ENCODE measurements around the gene PIN1.
"Not testable (repeated sequence)": the region's sequence is repeated elsewhere in the genome, so short reads cannot be mapped to it uniquely, and the experiment has no call there.

Gene PIN1

DNA sequence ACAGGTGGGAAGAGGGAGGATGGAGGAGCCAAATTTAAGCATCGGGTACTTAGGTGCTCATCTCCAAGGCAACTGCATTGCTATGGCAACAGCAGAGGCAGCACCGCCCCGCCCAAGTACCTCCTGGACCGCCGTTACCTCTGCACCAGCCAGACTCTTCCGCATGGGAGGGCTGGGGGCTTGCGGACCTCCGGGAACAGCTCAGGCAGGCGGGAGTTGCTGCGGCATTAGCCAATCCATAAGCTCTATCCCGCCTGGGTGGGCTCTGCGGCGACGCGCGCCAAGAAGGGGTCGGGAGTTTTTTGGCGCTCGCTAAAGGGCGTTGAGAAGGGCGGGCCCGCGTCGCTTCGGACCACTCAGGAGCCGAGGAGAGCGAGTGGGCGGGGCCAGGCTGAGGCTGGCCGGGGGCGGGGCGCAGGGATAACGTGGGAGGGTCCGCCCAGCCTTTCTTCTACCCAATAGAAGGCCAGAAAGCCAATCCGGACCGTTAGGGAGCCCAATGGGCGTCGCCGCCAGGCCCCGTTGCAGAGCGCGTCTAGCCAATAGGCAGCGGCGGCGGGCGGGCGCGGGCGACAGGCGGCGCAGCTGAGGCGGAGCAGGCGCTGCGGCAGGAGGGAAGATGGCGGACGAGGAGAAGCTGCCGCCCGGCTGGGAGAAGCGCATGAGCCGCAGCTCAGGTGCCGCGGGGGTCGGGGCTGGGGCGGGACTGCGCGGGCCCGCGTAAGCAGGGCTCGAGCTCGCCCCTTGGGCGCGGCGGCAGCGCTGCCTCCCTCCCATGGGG lies at the start of gene PIN1:
Gene PIN1, plus strand, starts transcription at position 593 of the 781 bp plus-strand sequence. Its CDS starts 27 bp downstream, at position 620.
- peak; percentile 99 for DNase-seq

DNA sequence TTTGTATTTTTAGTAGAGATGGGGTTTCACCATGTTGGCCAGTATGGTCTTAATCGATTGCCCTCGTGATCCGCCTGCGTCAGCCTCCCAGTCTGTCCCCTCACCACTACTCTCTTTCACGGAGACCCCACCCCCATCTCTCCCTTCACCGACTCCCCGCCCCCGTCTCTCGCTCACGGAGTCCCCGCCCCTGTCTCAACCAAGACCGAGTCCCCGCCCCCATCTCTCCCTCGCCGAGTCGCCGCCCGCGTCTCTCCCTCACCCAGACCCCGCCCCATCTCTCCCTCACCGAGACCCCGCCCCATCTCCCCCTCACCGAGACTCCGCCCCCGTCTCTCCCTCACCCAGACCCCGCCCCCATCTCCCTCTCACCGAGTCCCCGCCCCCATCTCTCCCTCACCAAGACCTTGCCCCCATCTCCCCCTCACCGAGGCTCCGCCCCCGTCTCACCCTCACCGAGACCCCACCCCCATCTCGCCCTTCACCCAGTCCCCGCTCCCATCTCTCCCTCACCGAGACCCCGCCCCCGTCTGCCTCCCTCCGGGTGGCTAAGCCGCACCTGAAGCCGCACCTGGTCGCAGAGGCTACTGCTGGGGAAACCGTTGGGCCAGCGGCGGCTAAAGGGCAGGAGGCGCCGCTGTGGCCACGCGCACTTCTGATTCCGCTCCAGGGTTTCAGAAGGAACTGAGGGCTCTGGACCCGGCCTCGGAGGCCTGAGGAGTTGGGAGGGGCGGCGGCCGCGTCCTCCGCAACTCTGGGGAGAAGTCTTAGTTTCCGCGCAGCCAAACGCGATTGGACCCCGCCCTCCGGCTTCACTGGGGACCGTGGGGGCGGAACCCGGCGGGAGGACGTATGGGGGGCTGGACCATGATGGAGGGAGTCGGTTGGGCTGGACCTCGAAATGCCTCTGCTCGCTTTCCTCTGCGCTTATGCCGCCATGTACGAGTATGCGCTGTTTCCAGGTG lies 49.5 kb upstream of the PIN1 start:
- peak; percentile 90 for DNase-seq

DNA sequence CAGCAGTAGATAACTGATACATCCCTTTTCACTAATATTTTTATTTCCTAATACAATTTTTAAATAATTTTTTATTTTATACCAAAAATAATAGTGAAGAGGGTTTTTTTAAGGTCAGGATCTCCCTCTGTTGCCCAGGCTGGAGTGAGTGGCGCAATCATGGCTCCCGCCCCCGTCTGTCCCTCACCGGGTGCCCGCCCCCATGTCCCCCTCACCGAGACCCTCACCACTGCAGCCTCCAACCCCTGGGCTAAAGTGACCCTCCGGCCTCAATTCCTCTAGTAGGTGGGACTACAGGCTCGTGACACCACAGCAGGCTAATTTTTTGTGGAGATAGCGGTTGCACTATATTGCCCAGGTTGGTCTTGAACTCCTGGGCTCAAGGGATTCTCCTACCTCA lies 48.8 kb upstream of the PIN1 start:
- no peak for DNase-seq

DNA sequence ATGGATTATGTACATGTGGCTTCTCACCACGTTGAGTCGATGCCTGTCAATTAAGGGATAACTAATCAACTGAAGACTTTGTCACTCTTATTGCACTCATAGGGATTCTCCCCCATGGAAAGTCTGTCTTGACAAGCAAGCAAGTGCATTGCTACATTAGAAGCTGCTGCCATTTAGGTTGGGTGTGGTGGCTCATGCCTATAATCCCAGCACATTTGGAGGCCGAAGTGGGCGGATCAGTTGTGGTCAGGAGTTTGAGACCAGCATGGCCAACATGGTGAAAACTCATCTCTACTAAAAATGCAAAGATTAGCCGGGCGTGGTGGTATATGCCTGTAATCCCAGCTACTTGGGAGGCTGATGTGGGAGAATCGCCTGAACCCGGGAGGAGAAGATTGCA lies 48.3 kb upstream of the PIN1 start:
- DNase-seq = no peak

DNA sequence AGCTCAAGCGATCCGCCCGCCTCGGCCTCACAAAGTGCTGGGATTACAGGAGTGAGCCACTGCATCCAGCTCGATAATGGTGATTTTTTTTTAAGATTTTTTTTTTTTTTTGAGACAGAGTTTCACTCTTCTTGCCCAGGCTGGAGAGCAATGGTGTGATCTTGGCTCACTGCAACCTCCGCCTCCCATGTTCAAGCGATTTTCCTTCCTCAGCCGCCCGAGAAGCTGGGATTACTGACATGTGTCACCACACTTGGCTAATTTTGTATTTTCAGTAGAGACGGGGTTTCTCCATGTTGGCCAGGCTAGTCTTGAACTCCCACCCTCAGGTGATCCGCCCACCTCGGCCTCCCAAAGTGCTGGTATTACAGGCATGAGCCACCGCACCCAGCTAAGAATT lies 46.5 kb upstream of the PIN1 start:
- not testable (repeated sequence) for DNase-seq

DNA sequence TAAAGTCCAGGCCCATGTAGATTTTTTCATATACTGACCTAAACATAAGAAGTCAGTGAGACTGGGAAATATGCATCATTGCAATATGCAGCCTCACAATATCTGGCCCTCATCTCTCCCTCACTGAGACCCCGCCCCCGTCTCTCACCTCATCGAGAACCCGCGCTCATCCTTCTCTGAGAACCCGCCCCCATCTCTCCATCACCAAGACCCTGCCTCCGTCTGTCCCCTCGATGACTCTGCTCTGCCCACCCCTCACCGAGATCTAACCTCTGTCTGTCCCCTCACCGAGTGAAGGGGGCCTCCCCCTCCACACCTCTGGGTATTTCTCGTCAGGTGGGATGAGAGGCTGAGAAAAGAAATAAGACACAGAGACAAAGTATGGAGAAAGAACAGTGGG lies 46.1 kb upstream of the PIN1 start:
- no peak for DNase-seq

DNA sequence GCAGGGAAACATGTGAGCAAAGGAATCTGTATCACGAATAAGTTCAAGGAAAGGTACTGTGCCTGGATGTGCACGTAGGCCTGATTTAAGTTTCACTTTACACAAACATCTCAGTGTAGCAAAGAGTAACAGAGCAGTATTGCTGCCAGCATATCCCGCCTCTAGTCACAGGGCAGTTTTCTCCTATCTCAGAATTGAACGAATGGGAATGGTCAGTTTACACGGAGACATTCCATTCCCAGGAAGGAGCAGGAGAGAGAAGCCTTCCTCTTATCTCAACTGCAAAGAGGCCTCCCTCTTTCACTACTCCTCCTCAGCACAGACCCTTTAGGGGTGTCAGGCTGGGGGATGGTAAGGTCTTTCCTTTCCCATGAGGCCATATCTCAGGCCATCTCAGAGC lies 45.5 kb upstream of the PIN1 start:
- DNase-seq = not testable (repeated sequence)

DNA sequence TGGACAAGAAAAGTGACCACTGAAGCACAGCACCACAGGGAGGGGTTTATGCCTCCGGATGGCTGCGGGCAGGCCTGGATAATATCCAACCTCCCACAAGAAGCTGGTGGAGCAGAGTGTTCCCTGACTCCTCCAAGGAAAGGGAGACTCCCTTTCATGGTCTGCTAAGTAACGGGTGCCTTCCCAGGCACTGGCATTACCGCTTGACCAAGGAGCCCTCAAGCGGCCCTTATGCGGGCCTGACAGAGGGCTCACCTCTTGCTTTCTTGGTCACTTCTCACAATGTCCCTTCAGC lies 44.1 kb upstream of the PIN1 start:
- DNase-seq = not testable (repeated sequence)

DNA sequence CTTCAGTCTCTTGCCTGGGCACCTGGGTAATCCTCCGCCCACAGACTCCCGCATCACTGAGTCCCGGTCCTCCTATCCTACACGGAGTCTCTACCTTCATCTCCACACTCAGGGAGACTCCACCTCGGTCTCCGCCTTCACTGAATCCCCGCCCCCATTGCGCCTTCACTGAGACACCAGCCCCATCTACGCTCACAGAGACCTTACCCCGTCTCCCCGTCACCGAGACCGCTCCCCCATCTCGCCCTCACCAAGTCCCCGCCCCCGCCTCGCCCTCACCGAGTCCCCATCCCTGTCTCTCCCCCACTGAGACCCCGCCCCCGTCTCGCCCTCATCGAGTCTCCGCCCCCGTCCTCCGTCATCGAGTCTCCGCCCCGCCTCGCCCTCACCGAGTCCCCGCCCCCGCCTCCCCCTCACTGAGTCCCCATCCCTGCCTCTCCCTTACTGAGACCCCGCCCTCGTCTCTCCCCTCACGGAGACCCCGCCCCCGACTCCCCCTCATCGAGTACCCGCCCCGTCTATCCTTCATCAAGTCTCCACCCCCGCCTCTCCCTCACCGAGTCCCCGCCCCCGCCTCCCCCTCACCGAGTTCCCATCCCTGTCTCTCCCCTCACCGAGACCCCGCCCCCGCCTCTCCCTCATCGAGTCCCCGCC lies 43.4 kb upstream of the PIN1 start:
- peak; percentile 92 for DNase-seq

DNA sequence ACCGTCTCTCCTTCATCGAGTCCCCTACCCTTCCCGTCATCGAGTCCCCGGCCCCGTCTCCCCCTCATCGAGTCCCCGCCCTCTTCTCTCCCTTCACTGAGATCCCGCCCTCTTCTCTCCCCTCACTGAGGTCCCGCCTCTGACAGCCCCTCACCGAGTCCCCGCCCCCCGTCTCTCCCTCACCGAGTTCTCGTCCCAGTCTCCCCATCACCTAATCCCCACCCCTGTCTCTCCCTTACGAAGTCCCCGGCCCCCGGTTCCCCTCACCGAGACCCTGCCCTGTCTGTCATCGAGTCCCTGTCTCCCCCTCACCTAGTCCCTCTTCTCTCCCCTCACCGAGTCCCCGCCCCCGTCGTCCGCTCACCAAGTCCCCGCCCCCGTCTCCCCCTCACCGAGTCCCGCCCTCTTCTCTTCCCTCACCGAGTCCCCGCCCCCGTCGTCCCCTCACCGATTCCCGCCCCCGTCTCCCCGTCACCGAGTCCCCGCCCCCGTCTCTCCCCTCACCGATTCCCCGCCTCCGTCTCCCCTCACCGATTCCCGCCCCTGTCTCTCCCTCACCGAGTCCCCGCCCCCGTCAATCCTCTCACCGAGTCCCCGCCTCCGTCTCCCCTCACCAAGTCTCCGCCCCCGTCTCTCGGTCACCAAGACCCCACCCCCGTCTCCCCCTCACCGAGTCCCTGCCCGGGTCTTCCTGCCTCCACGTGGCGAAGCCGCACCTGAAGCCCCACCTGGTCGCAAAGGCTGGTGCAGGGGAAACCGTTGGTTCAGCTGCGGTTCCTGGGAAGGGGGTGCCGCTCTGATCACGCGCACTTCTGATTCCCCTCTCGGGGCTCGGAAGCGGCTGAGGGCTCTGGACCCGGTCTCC lies 42.7 kb upstream of the PIN1 start:
- DNase-seq = peak; percentile 89

DNA sequence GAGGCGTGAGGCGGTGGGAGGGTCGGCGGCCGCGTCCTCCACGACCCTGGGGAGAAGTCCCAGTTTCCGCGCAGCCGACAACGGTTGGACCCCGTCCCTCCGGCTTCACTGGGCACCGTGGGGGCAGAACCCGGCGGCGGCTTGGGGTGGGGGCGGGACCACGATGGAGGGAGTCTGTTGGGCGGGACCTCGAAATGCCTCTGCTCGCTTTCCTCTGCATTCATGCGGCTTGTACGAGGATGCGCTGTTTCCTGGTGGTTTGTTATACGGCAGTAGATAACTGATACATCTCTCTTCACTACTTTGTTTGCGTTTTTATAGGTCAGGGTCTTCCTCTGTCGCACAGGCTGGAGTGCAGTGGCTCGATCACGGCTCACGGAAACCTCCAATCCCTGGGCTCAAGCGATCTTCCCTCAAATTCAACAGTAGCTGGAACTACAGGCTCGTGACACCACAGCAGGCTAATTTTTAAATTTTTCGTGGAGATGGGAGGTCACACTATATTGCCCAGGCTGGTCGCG lies 42.0 kb upstream of the PIN1 start:
- DNase-seq = no peak

DNA sequence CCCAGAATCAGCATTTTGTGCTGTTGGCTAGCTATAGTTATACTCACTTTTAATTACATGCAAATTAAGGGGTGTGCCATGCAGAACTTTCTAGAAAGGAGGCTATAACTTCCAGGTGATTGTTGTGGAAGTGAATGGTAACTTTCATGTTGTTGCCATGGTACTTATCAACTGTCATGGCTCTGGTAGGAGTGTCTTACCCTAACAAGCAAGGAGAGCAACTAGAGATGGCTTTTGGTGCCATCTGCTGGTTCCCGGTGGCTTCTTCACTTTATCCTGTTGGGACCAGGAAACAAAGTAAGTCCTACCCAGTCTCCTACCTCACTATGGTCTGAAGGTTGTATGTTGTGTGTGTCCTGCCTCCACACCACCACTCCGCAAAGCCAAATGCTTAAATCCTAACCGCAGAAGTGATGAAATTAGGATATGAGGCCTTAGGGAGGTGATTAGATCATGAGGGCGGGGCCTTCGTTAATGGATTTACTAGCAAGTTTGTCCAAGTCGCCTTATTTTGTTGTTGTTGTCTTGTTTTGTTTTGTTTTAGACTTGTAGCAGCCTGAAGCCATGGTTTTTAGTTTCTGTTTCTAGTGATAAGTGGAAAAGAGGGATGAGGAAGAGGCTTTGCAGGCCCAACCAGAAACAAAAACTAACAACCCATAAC lies 38.9 kb upstream of the PIN1 start:
- DNase-seq = peak; percentile 82

DNA sequence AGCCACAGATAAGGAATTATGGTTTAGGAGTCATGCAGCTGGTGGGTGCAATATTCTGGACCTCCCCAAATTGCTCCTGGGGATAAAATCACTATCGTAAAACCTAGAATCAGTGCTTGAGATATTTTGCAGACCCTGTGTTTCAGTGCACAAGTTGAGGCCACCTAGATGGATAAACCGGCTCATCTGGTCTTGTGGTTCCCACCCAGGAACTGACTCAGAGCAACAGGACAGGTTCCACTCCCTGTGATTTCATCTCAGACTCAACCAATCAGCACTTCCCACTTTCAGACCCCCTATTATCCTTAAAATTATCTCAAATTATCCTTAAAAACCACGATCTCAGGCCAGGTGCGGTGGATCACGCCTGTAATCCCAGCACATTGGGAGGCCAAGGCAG lies 37.2 kb upstream of the PIN1 start:
- no peak for DNase-seq

DNA sequence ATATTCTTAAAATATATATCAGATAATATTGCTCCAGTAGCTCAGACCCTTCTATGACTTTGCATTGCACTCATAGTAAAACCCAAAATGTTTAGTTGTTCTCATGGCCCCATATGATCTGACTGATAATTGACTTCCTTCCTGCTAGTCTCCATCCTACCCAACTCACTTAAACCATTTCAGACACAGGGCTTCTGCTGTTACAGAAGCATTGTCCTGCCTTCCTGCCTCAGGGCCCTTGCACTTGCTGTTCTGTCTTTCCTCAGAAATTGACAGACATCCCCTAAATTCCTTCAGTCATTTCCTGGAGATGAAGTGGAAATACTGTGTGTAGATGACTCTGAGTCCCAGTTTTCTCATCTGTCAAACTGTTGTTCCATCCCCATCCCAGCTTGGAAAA lies 36.0 kb upstream of the PIN1 start:
- no peak for DNase-seq

DNA sequence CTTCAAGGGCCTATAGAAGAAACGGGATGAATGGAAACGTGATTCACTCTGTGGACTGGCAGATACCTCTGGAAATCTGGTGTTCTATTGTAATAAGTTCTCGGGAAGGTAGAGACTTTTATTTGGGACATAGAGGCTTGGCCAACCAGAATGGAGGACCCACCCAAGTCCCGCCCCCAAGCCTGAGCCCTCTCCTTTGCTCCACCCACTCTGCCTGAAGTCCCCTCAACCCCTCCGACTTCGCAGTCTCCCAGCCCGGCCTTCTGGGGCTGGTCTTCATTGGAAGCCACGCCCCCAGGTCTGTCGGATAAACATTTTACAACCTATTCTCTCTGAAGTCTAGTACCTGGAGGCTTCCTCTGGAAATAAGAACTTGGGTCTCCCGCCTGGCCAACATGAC lies 33.1 kb upstream of the PIN1 start:
- DNase-seq = no peak

DNA sequence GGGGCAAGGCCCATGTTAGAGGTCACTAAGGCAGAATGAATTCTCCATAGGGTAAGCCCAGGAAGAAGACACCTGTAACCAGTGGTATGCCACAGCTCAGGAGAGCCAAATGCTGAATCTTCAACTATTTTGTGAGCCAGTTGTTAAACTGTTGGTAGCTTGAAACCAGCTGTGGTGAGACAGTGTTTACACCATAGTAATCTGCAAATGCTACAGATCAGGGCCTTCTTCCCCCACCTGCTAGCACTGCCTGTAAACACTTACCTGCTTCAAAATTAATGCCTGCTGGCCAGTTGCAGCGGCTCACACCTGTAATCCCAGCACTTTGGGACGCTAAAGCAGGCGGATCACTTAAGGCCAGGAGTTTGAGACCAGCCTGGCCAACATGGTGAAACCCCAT lies 28.3 kb upstream of the PIN1 start:
- no peak for DNase-seq

DNA sequence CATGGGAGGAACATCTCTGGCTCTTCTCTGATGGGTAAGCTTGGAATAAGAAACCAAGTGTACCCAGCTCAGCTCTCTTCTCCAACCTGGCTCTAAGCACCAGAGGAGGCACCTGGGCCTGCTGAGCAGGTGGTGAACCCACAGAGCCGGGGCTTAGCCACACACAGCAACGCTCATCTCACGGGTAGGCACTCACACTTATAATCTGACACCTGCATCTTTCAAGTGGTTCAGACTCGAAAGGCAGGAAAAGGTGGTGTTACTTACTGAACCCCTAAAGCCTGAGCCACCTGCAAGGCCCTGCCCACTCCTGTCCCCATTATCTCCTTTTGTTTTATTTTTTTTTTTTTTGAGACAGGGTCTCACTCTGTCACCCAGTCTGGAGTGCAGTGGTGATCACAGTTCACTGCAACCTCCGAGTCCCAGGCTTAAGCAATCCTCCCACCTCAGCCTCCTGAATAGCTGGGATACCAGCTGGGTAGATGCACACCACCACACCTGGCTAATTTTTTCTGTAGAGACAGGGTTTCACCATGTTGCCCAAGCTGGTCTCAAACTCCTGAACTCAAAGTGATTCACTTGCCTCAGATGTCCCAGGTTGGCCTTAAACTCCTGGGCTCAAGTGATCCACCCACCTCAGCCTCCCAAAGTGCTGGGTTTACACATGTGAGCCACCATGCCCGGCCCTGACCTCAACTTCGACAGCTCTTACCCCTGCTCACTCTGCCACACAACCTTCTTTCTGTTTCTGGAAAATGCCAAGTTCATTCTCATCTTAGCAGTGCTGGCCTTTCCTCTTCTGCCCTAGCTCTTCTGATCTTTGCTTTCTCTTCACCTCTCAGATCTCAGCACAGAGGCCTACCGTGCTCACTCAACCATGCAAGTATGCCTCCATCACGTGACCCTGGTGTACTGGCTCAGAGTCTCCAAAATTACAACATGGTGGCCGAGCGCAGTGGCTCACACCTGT lies 26.0 kb upstream of the PIN1 start:
- DNase-seq = peak; percentile 35

DNA sequence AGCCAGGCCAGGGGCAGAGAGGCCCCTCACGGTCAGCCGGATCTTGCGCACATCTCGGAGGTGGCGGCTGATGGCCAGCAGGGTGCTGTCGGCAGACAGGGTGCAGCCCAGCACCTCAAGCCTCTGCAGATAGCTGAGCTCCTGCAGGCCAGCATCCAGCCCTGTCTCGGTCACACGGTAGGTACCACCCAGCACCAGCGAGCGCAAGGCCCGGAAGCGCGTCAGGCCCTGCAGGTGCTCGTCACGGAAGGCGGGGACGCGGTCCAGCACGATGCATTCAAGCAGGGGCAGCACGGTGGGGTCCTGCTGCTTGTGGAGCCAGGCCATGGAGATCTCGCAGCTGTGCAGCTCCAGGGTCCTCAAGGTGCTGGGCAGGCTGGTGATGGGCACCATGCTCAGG lies 24.0 kb upstream of the PIN1 start:
- no peak for DNase-seq

DNA sequence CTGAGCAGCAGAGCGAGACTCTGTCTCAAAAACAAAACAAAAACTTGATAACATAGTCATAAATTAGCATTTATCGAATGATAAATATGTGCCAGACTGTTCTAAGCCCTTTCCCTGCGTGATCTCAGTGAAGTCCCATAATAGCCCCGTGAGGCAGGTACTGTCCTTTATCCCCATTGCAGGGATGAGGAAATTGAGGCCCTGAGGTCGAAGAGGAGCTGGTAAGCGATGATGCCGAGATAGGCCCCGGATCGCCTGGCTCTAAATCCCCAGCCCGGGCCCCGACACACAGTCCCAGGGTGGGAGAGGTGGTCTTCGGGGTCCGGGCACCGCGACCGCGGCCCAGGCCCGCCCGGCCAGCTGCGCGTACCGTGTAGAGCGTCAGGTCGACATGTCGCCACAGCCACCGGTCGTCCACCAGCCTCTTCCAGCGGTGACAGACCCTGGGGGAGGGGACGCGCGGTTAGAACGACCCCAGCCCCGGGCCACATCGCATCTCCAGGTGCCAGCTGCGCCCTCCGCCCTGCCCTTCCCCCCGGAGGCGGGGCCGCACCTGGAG lies 16.9 kb upstream of the PIN1 start:
- no peak for DNase-seq

Measured in activated T-cell treated with anti-CD3 and anti-CD28 coated beads, Interleukin-2, amount 50 U/mL, for 1 hour (primary cell).